GM18517 (cell line): ENCODE results near the gene PRR5.
A peak's percentile ranks its signal among the peaks of the same experiment; 100 is the strongest.

ENCODE experiments used
- ATAC-seq: cut with Tn5 transposase; IDR thresholded peaks from one replicate; pipeline ENCODE4 v1.9.1; 2021; ENCODE audit warnings: mild to moderate bottlenecking, moderate library complexity; ENCODE audit not compliant: unreplicated experiment

The PRR5 gene

DNA sequence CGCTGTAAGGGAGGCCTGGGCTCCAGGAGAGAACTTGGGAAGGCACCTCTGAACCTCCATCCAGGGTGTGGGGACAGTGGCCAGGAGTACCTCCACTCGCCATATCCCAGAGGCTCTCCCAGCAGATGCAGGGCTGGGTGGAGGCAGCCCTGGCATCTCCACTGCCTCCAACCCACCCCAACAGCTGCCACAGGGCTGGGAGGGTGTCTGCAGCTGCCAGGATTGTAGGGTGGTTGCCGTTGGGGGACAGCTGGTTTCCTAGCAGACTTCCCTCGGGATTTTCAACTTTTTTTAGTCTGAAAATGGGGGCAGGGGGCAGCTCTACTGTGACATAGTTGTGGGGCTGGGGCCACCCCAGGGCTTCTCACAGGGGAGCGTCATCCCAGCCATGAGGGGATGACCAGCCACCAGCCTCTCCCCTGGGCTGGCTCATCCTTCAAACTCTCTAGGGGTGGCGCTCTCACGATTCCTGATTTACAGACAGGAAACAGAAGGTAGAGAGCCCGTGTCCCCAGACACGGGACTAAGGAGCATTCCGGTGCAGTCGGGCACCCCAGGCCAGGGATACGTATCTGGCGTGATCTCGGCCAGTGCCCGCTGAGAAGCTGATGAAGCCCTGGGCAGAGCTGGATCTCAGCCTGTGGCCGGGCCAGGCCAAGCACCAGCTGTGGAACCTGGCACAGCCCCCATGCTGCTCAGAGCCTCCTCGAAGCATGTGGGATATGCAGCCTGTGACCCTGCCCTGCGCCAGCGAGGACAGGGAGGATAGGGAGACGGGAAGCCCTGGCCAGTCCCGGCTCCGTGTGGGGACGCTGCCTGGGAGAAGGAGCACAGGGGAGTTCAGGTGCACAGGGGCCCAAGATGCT, 9.9 kb downstream of the PRR5 start:
- ATAC-seq: no peak

DNA sequence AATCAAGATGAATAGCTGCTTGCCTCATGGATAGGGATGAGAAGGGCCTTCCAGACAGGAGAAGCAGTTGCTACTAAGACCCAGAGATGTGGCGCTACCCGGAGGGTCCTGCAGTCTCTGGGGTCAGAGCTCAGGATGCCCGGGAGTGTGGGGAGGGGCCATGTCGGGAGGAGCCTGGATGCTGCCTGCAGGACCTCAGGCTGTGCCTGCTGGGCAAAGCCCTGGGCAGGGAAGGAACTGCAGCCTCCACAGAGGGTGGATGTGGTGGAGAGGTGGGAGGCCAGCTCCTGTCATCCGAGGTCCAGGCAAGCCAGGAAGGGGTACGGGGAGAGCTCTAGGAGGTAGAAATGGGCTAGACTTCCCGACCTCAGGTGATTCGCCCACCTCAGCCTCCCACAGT, 11.0 kb downstream of the PRR5 start:
- no peak for ATAC-seq

DNA sequence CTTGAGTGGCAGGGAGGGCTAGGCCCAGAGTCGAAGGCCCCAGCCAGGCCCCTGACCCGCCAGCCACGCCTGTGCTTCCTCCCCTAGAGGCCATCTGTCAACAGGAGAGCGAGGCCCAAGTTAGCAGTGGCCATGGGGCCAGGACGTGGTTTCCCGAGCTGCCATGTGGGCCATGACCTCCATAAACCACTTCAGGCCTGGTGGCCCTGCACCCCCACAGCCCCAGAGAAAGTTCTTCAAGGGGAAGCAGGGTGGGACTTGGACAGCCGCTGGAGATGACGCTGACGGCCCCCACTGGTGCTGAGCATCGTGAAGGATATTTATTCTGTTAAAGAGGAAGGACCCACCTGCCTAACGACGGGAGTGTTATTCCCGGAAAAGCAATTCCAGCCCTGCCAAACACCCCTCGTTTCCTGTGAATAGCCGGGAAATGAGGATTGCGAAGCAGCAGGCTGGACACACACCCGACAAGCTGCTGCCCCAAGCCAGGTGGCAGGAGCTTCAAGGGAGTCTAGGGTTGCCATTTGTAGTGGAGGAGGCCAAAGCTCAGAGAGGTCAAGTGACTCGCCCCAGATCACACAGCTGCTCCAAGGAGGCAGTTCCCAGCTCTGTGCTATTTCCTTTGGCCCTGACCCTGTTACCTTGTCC, 12.8 kb downstream of the PRR5 start:
- ATAC-seq: no peak

DNA sequence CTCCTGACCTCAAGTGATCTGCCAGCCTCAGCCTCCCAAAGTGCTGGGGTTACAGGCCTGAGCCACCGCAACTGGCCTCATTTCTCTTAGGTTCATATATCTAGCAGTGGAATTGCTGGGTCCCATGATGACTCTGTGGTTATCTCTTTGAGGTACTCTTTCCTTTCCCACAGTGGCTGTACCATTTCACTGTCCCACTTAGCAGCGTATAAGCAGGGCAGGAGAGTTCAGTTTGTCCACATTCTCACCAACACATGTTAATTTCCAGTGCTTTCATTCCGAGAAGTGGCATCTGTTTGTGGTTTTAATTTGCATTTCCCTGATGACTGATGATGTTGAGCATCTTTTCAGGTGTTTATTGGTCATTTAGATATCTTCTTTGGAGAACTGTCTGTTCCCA, 16.4 kb downstream of the PRR5 start:
- peak; percentile 60 for ATAC-seq

DNA sequence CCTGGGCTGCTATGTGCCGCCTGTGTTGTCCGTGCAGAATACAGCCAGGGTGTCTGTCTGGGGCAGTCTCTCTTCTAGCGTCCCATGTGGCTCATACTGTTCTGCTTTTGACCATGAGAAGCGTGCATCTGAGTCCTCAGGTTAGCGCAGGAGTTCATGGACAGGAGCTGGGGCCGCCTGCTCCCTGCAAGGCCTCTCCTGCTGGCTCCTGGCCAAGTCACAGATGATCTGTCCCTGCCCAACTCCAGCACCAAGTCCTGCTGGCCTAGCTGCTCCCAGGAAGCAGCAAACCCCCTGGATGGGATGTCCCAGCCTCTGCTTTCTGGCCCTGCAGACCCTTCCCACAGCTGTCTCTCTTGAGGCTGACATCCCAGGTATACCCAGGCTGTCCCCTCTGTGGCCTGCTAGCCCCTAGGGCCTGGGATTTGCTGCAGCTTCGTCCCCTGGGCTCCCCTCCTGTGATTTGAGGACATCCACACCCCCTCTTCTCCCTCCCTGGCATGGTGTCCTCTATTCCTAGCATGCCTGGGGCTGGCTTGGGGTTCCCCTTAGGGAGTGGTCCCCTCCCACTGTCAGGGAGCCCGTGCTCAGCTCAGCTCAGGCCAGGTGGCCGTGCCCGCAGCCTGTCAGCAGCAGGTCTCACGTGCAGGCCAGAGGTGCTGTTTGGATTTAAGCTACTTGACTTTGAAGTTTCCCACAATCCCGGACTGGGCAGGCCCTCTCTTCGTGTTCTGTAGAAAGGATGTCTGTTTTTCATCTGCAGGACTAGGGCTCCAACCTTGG, 17.8 kb downstream of the PRR5 start:
- no peak for ATAC-seq

DNA sequence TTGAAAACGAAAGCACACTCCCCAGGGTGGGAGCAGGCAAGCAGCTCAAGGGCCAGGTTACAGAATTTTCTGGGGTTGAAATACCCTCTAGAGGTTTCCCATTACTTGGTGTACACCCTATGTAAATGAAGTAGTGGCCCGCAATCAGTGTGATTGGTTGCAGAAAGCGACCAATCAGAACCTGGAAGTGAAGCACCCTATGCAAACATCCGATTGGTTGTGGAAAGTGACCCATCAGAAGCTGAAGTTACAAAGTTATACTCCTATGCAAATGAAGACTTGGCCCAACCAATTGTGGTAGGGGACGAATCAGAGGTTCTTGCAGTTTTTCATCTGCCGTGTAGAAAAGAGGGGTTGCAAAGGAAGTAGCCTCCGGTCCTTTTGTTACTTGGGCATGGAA, 19.2 kb downstream of the PRR5 start:
- ATAC-seq: no peak

DNA sequence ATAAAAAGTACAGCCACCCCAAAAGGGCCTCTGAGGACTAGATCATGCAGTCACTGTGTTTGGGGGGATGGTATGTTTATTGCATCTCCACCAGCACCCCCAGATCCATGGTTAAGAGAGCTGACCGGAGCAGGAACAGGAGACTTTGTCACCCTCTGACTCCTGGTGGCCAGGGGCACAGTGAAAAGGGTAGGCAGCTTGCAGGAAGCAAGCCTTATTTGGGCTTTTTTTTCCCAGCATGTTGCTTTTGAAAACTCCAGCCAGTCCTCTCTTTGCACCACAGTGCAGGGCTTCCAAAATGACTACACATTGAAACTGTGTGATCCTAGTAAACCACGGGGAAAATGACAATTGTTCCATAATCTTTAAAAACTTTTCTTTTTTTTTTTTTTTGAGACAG, 20.6 kb downstream of the PRR5 start:
- no peak for ATAC-seq

DNA sequence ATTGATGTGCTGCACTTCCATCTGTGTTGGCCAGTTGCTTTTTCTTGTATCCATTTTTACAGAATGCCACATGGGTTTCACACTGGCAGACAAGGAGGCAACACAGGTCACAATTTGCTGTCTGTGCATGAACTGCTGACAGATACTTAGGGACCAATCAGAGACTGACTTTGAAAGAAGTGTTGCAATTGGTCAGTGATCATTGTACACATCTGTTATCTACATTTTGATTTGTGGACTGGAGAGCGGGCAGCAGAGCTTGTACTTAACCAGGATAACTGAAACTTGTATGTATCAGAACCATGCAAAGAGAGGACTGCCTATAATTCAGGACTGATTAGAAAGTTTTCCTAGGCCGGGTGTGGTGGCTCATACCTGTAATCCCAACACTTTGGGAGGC, 21.8 kb downstream of the PRR5 start:
- no peak for ATAC-seq

DNA sequence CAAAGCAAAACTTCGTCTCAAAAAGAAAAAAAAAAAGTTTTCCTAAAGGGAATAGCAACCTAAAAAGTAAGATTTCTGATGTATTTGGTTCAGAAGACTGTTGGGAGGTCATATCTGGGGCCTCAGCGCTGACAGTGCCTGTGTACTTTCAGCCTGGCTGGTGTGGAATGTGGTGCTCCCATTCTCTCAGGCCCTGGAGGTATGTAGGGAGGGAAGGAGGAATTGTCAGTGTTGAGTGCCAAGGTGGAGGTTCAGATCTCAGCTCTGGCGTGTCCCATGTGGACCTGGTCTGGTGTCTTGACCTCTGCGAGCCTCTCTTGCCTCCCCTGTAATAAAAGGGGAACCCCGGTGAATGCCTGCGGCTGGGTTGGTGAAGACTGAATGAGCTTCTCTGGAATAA, 22.4 kb downstream of the PRR5 start:
- ATAC-seq: no peak

DNA sequence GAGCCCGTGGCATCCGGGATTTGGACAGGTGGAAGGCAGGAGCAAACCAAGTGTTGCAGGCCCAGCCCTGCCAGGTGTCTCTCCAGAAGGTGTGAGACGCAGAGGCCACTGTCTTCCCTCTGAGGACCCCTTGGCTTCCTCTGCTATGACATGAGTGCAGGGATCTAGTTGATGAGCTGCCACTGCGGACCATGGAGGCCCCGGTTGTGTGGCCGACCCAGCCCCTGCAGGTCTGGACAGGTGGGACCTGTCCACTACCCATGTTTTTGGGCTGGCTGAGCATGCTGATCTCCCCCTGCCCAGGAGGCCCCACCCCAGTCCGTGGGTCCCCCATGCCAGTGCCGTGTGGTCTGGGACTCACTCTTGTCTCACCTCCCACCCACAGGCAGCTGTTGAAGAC, 22.9 kb downstream of the PRR5 start:
- ATAC-seq: no peak

DNA sequence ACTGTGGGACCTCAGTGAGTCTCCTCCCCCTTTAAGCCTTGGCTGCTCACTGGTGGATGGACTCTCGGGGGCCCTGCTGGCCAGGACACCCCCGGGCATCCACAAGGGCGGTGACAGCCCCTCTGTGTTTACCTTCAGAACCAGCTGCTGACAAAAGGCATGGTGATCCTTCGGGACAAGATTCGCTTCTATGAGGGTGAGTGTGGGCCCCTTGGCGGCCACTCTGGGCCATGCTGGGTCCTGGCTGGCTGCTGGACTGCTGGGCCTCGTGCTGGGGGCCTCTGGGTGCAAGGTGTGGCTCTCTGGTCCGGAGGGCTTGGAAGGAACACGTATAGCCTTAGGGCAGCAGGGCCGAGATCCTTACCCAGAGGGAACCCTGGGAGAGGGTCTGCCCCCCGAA, 24.4 kb downstream of the PRR5 start:
- ATAC-seq: no peak

DNA sequence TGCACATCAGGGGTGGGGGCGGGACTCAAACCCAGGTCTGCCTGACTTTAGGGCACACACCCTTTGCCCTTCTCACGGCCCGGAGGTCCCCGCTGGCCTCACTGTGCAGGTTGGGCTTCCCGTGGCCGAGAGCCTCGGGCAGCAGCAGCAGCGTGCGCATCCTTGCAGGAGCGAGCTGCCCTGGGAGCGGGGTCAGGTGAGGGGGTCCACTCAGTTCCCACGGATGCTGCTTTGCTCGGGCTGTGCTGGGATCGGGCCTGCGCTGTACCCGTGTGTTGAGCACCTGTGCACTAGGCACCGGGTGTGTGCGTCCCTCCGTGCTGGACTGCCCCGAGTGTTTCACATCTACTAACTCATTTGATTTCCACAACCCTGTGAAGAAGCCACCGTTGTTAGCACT, 25.1 kb downstream of the PRR5 start:
- no peak for ATAC-seq

DNA sequence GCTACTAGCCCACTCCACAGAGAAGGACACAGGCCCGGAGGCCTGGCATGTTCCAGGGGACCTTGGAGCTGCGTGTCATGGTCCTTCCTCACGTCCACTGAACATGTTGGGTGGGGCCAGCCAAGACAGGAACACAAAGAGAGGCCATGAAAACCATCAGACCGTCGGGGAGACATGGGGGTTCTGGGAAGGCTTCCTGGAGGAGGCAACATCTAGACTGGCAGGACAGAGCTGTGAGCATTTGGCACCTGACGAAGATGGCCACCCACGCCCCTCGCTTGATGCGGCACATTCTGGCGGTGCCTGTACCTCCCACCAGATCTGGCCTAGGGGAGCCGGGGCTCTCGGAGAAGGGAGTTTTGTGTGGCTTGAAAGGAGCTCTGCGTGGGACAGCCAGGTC, 25.7 kb downstream of the PRR5 start:
- ATAC-seq: no peak

DNA sequence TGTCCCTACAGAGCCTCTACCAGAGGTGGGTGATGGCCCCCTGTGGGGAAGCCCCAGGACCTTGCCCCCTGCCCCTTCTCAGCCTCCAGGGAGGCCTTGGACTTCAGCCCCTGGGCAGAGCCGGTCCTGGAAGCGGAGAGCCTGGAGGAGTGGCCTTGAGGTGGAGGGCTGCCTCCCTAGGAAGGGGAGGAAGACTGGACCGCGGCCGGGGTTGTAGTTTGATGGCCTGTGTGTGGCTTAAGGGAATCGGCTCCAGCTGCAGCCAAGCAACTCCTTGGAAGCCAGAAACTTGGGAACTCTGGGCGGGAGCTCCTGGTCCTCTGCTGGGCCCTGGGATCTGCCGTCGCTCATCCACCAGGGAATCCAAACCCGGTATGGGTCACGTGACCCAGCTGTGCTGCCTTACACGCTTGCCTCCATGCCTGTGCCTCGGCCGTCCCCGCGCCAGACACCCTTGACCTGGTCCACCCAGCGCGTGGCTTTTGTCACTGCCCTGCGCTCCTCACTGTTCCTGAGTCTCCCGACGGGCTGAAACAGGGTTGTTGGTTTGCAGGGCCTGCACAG, 26.8 kb downstream of the PRR5 start:
- no peak for ATAC-seq

DNA sequence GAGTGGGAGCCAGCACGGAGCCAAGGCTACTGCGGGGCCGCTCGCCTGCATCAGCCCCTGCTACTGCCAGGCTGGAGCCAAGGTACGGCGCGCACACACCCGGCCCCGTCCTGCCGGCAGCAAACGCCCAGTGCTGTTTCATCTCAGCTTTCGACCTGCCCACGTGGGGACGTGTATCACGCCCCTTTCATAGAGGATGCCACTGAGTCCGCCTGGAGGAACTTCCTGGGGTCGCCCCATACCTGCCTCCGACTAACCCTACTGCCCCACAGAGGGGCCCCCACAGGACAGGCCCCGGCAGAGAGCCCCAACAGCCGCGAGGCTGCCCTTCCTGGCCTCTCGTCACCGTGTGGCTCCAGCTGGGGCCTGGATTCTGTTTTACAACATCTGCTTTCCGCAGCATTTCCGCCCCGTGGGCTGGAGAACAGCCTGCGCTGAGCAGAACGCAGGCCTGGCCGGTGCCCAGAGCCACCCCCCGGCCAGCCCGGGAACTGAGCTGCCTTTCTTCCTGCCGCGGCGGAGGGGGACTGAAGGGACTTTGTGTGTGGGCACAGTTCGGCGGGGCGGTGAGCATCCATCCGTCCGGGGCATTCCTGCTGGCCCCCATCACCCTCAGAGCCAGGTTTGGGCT, 27.5 kb downstream of the PRR5 start:
- no peak for ATAC-seq

DNA sequence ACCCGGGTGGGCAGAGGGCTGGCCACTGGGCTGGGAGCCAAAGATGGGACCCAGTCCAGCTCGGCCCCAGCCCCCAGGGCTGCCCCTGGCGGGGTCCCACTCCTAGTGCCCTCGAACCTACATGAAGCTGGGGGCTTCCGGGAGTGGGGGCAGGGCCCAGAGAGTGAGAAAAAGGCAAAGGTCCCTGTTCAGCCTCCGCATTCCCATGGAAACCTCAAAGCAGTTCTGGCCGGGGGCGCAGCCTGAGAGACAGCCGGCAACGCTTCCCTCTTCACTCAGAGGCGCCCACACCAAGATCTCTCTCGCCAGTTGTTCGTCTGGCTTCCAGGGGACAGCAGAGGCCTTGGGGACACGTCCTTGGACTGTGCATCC, 28.0 kb downstream of the PRR5 start:
- ATAC-seq: no peak

DNA sequence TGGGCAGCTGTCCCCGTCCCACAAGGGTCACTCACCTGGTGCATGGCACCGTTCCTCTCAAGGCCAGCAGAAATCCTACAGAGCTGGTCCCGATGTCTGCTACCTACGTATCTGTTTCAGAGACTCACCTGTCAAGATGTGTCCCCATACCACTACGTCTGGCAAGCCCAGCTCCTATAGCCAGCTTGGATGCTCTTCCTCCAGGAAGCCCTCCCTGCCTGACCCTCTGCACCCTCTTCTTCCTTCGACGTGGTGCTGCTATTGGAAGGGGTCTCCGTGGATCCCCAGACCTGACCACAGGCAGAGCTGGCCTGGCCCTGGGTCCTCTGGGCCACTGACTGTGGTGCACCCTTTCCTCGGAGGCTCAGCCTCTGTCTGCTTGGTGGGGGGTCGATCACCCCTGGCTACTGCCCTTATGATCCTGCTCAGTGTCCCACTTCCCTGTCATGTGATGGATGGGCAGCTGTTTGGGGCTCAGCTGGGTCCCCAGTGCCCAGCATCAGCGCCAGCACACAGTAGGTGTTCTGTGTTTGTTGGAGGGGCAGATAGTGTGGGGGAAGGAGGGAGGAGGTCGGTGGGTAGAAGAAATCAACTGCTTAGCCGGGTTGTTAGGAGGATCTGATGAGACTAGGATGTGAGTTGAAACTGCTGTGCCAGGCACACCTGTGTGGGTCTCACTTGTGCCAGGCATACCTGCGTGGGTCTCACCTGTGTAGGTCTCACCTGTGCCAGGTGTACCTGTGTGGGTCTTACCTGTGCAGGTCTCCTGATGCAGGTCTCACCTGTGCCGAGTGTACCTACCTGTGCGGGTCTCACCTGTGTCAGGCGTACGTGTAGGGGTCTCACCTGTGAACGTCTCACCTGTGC, 28.7 kb downstream of the PRR5 start:
- ATAC-seq: no peak

DNA sequence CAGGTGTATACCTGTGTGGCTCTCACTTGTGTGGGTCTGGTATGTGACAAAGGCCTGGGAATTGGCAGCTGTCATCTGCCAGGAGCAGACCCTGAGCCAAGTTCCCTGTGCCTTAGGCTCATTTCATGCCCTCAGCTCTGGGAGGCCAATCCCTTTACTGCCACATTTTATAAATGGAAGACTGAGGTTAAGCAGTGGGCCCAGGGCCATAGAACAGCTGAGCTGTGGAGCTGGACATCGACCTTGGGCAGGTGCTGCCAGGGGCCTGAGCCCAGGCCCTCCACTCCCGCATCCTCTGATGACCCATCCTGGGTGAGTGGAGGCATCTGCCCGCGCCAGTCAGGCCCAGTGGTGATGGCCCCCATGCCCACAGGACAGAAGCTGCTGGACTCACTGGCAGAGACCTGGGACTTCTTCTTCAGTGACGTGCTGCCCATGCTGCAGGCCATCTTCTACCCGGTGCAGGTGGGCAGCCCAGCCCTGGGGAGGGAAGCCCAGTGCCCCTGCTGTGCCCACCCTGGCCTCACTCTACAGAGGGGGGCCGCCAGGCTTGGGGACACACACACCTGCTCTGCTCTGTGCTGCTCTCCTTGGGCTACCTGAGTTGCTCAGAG, 29.5 kb downstream of the PRR5 start:
- no peak for ATAC-seq

DNA sequence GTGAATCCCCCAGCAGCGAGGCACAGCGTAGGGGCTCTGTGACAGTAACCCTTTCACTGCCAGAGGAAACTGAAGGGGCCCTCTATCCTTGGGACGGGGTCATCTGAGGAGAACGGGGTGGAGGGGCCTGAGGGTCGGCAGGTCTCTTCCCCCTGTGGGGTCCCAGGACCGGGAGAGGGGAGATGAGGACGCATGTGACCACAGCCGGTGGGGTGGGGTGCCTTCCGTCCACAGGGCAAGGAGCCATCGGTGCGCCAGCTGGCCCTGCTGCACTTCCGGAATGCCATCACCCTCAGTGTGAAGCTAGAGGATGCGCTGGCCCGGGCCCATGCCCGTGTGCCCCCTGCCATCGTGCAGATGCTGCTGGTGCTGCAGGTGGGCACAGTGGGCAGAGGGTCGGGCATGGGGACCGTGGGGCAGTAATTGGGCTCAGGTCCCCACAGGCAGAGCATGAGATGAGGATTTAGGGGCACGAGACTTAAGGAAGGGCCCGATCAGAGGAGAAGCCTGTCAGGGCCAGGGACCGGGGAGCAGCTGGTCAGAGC, 30.1 kb downstream of the PRR5 start:
- ATAC-seq: no peak
